A673 (cell line): ENCODE results near the gene GLS.

Source experiments
- CTCF ChIP-seq: fragments of 300-800, 200-600 bp; sonication (generic); conservative IDR thresholded peaks from 2 replicates; pipeline ENCODE4 v1.5.1; 2017; ENCODE audit warnings: low read depth, mild to moderate bottlenecking, antibody characterized with exemption, low read length, moderate library complexity, mixed read lengths
- EZH2 ChIP-seq: fragments of 200-600 bp; sonication (generic); IDR thresholded peaks from 2 replicates; pipeline ENCODE4 v1.6.1; 2017; ENCODE audit warnings: borderline replicate concordance, low read depth, mild to moderate bottlenecking, mixed read lengths, antibody characterized with exemption, low read length; ENCODE audit not compliant: poor library complexity, severe bottlenecking

- TF ChIP-seq CTCF (no peak), EZH2 (no peak)
These were observed 19.5 kb upstream of the GLS start for GRCh38 chr2:190860985-190861680.
